A673 (cell line): ENCODE results near the gene CUL2. TPM values are rescaled to one million over a fixed set of nuclear protein-coding genes. Genes with fewer than 3 reads are reported as not detected.
"Not testable (repeated sequence)": the region's sequence is repeated elsewhere in the genome, so short reads cannot be mapped to it uniquely, and the experiment has no call there.

ENCODE experiments used
- BruUV-seq: library from RNA; stranded (reverse); fragments of 400-500 nt; replicated peaks from 2 replicates; lab custom pipeline; 2021; lab: Mats Ljungman, UMichigan
- CTCF ChIA-PET: fragments of 300-600 bp; sonication (Branson Sonifier 250); formaldehyde crosslinking; loops from one replicate; lab custom pipeline; 2022; ENCODE audit warnings: antibody characterized with exemption; lab: Charles Lee
- POLR2A ChIA-PET: fragments of 300-600 bp; sonication (Branson Sonifier 250); formaldehyde crosslinking; loops from one replicate; lab custom pipeline; 2022; ENCODE audit warnings: antibody characterized with exemption; ENCODE audit not compliant: low non-redundant PET; lab: Charles Lee
- DNase-seq: peaks from one replicate; pipeline ENCODE4 v3.0.0-alpha.2; 2015; ENCODE audit warnings: low spot score
- H3K27ac ChIP-seq: fragments of 200-600 bp; sonication (generic); 2 replicates; pipeline ENCODE4 v1.5.1; 2016; ENCODE audit warnings: mixed run types, low read depth, mild to moderate bottlenecking, mixed read lengths, antibody characterized with exemption, low read length; ENCODE audit not compliant: poor library complexity, severe bottlenecking
- H3K27me3 ChIP-seq: fragments of 200-600 bp; sonication (generic); replicated peaks from 2 replicates; pipeline ENCODE4 v1.6.1; 2017; ENCODE audit warnings: mixed run types, low read depth, mild to moderate bottlenecking, mixed read lengths, antibody characterized with exemption, low read length; ENCODE audit not compliant: insufficient read depth, poor library complexity
- H3K36me3 ChIP-seq: fragments of 200-600 bp; sonication (generic); 2 replicates; pipeline ENCODE4 v1.6.1; 2016; ENCODE audit warnings: mixed run types, mild to moderate bottlenecking, mixed read lengths, antibody characterized with exemption, low read length; ENCODE audit not compliant: insufficient read depth, poor library complexity, severe bottlenecking
- H3K4me1 ChIP-seq: fragments of 200-600 bp; sonication (generic); 2 replicates; pipeline ENCODE4 v1.6.1; 2017; ENCODE audit warnings: mixed run types, mild to moderate bottlenecking, mixed read lengths, antibody characterized with exemption, low read length; ENCODE audit not compliant: insufficient read depth, poor library complexity, severe bottlenecking
- H3K4me3 ChIP-seq: fragments of 200-600 bp; sonication (generic); 2 replicates; pipeline ENCODE4 v1.5.1; 2016; ENCODE audit warnings: low read depth, mixed run types, mild to moderate bottlenecking, mixed read lengths, low read length; ENCODE audit not compliant: poor library complexity, severe bottlenecking
- H3K9me3 ChIP-seq: fragments of 200-600 bp; sonication (generic); 2 replicates; pipeline ENCODE4 v1.6.1; 2016; ENCODE audit warnings: mixed run types, low read depth, mild to moderate bottlenecking, mixed read lengths, antibody characterized with exemption, low read length; ENCODE audit not compliant: poor library complexity, severe bottlenecking
- EZH2 ChIP-seq: fragments of 200-600 bp; sonication (generic); IDR thresholded peaks from 2 replicates; pipeline ENCODE4 v1.6.1; 2017; ENCODE audit warnings: borderline replicate concordance, low read depth, mild to moderate bottlenecking, mixed read lengths, antibody characterized with exemption, low read length; ENCODE audit not compliant: poor library complexity, severe bottlenecking
- intact Hi-C: fragments of 100-400 bp; cut with micrococcal nuclease; formaldehyde crosslinking; loops from one replicate; pipeline ENCODE4 v1.10.0; 2022; ENCODE audit not compliant: unreplicated experiment
- total RNA-seq: library from RNA; stranded (reverse); gene quantifications from 2 replicates; pipeline ENCODE4 v1.2.3, GENCODE V29; 2021
- TF ChIP-seq, protein P1 (sequence below): fragments of 300-800, 200-600 bp; sonication (generic); conservative IDR thresholded peaks from 2 replicates; pipeline ENCODE4 v1.5.1; 2017; ENCODE audit warnings: low read depth, mild to moderate bottlenecking, antibody characterized with exemption, low read length, moderate library complexity, mixed read lengths

Gene CUL2
- total RNA-seq, 1 experiment from 2014 or later: 45.2 TPM

DNA sequence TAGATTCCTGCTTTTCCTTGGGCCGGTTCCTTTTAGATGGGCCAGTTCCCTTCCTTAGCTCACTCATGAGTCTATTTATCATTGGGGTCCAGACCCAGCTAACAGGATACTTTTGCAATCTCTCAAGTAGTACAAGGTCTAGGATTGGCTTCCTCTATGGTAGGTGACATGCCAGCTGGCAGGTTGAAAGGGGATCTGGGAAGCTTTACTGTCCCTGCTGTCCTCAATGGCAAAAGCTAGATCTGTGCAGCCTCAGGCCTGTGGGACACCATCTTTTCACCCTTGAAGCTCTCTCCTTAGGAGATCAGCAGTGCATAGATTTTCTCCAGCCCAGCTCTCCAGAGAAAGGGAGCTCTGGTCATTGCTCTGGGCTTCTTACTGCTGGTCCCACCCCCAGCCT is 96.4 kb downstream of the CUL2 start:
- Histone ChIP-seq H3K9me3 (no peaks in the 10 kb centered on the region), H3K4me3 (no peak overlapping the region), H3K4me1 (no peaks in the 10 kb centered on the region), H3K27me3 (no peaks in the 10 kb centered on the region), H3K27ac (no peak overlapping the region), H3K36me3 (no peaks in the 10 kb centered on the region)
- TF ChIP-seq, protein P1, sequence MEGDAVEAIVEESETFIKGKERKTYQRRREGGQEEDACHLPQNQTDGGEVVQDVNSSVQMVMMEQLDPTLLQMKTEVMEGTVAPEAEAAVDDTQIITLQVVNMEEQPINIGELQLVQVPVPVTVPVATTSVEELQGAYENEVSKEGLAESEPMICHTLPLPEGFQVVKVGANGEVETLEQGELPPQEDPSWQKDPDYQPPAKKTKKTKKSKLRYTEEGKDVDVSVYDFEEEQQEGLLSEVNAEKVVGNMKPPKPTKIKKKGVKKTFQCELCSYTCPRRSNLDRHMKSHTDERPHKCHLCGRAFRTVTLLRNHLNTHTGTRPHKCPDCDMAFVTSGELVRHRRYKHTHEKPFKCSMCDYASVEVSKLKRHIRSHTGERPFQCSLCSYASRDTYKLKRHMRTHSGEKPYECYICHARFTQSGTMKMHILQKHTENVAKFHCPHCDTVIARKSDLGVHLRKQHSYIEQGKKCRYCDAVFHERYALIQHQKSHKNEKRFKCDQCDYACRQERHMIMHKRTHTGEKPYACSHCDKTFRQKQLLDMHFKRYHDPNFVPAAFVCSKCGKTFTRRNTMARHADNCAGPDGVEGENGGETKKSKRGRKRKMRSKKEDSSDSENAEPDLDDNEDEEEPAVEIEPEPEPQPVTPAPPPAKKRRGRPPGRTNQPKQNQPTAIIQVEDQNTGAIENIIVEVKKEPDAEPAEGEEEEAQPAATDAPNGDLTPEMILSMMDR: no peak
- TF ChIP-seq EZH2: no peak
- ChIA-PET POLR2A (no interaction called here), CTCF (interaction anchor here (0.7 to 1.1 kb wide), 3 partner anchors 31 to 1887 kb away, joined by 3 read pairs; no protein-coding TSS in a partner anchor)
- BruUV-seq: no TSS peak
- DNase-seq: no peak
- intact Hi-C loops: loop anchor here (10.0 kb wide), 3 partner anchors 221 to 1881 kb away; no protein-coding TSS in a partner anchor

- CTCF ChIA-PET: interaction anchor here (0.9 kb wide), 1 partner anchor 325 kb away, joined by 4 read pairs; no protein-coding TSS in a partner anchor
- POLR2A ChIA-PET, BruUV-seq: not testable (repeated sequence)
Observed at GRCh38 chr10:34991117-34991516, 99.0 kb downstream of the CUL2 start.

DNA sequence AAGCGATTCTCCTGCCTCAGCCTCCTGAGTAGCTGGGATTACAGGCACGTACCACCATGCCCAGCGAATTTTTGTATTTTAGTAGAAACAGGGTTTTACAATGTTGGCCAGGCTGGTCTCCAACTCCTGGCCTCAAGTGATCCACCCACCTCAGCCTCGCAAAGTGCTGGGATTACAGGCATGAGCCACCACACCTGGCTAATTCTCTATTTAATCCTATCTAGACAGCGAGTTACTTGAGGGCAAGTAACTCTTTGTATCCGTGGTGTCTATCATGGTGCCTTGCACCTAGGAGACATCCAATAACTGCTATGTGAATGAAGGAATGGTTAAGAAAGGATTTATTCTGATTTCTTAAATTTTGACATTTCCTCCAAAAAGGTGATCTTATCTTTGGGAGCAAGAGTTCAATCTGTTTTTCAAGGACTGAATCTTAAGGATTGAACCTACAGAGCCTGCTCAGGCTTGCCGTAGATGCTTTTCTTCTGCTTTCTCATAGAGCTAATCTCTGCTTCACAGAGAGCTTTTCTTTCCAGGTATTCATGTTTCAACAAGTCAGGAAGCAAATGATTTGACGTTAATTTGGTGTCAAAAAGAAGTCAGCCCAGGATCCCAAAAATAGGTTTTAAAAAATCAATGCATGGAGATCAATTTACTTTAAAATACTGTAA is 101.6 kb downstream of the CUL2 start:
- TF ChIP-seq, protein P1: no peak
- no peak for TF ChIP-seq EZH2
- peaks cover 5% of the 10 kb centered on the region for H3K9me3 ChIP-seq
- BruUV-seq: no TSS peak
- intact Hi-C loops: loop anchor here (10.0 kb wide), 1 partner anchor 264 kb away; no protein-coding TSS in a partner anchor
- H3K4me1 ChIP-seq: no peaks in the 10 kb centered on the region
- no peak for DNase-seq
- POLR2A ChIA-PET: no interaction called here
- no peaks in the 10 kb centered on the region for H3K27me3 ChIP-seq
- no peak overlapping the region for H3K4me3 ChIP-seq
- no peak overlapping the region for H3K27ac ChIP-seq
- no peaks in the 10 kb centered on the region for H3K36me3 ChIP-seq
- CTCF ChIA-PET: no interaction called here

More at GRCh38 chr10:34991117-34991516, 99.0 kb downstream of the CUL2 start:
- intact Hi-C loops: loop anchor here (10.0 kb wide), 3 partner anchors 224 to 1884 kb away; no protein-coding TSS in a partner anchor
- not testable (repeated sequence) for H3K4me3 ChIP-seq, H3K36me3 ChIP-seq, H3K27me3 ChIP-seq, H3K27ac ChIP-seq, H3K9me3 ChIP-seq, DNase-seq, H3K4me1 ChIP-seq
